ENCODE data around the gene NUDT22.

NUDT22 gene

DNA sequence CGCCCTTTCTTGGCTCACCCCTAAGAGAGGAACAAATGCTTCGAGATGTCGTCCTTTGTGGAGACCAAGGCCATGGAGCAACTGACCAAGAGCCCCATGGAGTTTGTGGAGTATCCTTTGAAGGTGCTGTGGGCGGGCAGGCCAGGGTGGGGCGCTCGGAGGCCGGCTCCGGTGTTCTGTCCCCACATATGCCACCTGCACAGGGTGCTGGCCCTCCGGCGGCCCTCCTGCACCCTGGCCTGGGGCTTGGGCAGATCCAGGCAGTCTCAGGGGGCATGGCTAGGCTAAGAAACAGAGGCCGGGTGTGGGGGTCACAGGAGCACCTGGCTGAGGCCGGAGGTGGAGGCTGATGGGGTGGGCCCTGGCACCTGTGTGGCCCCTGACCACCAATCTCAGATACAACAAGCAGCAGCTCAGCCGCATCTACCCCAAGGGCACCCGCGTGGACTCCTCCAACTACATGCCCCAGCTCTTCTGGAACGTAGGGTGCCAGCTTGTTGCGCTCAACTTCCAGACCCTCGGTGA is 35.5 kb downstream of the NUDT22 start:
- H3K4me1 ChIP-seq (ENCODE audit: insufficient read depth, low read length, poor library complexity, severe bottlenecking) = no peaks in the 10 kb centered on the region
- no peaks in the 10 kb centered on the region for H3K79me2 ChIP-seq (ENCODE audit: insufficient read depth, low read length)
- no peaks in the 10 kb centered on the region for H4K20me1 ChIP-seq (ENCODE audit: insufficient read depth, low read length, poor library complexity, severe bottlenecking)
- no peaks in the 10 kb centered on the region for H3K27me3 ChIP-seq (ENCODE audit: insufficient read depth, low read length, poor library complexity, severe bottlenecking)
- TF ChIP-seq, protein P1, sequence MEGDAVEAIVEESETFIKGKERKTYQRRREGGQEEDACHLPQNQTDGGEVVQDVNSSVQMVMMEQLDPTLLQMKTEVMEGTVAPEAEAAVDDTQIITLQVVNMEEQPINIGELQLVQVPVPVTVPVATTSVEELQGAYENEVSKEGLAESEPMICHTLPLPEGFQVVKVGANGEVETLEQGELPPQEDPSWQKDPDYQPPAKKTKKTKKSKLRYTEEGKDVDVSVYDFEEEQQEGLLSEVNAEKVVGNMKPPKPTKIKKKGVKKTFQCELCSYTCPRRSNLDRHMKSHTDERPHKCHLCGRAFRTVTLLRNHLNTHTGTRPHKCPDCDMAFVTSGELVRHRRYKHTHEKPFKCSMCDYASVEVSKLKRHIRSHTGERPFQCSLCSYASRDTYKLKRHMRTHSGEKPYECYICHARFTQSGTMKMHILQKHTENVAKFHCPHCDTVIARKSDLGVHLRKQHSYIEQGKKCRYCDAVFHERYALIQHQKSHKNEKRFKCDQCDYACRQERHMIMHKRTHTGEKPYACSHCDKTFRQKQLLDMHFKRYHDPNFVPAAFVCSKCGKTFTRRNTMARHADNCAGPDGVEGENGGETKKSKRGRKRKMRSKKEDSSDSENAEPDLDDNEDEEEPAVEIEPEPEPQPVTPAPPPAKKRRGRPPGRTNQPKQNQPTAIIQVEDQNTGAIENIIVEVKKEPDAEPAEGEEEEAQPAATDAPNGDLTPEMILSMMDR (conservative IDR thresholded peaks at IDR 0.05; ENCODE audit: low read length) = no peak
- no peak for TF ChIP-seq EZH2phosphoT487 (IDR thresholded peaks at IDR 0.05; ENCODE audit: borderline replicate concordance)
- H3K9me2 ChIP-seq (replicated peaks; ENCODE audit: low read depth, low read length) = no peaks in the 10 kb centered on the region
- no peaks in the 10 kb centered on the region for H3K9me3 ChIP-seq (ENCODE audit: insufficient read depth, low read depth, low read length)
- H3K4me3 ChIP-seq (ENCODE audit: low read length, poor library complexity, severe bottlenecking) = no peak overlapping the region
- no peaks in the 10 kb centered on the region for H3F3A ChIP-seq (ENCODE audit: low read depth)
- no peak overlapping the region for H2AFZ ChIP-seq (ENCODE audit: low read length)
- no peak overlapping the region for H3K9ac ChIP-seq (ENCODE audit: low read depth, low read length, poor library complexity, severe bottlenecking)
- no peak overlapping the region for H3K4me2 ChIP-seq (ENCODE audit: low read depth, low read length, poor library complexity, severe bottlenecking)
- no peaks in the 10 kb centered on the region for H3K36me3 ChIP-seq (ENCODE audit: insufficient read depth, low read length)

- Histone ChIP-seq H3K4me1 (ENCODE audit: insufficient read depth, low read length, poor library complexity, severe bottlenecking) (no peaks in the 10 kb centered on the region), H3K27me3 (ENCODE audit: insufficient read depth, low read length, poor library complexity, severe bottlenecking) (no peaks in the 10 kb centered on the region), H3K9me3 (ENCODE audit: insufficient read depth, low read depth, low read length) (no peaks in the 10 kb centered on the region), H3K9ac (ENCODE audit: low read depth, low read length, poor library complexity, severe bottlenecking) (no peak overlapping the region), H3K36me3 (ENCODE audit: insufficient read depth, low read length) (no peaks in the 10 kb centered on the region), H2AFZ (ENCODE audit: low read length) (no peak overlapping the region), H4K20me1 (ENCODE audit: insufficient read depth, low read length, poor library complexity, severe bottlenecking) (no peaks in the 10 kb centered on the region), H3K79me2 (ENCODE audit: insufficient read depth, low read length) (no peaks in the 10 kb centered on the region), H3K4me3 (ENCODE audit: low read length, poor library complexity, severe bottlenecking) (no peak overlapping the region), H3K9me2 (replicated peaks; ENCODE audit: low read depth, low read length) (no peaks in the 10 kb centered on the region), H3K4me2 (ENCODE audit: low read depth, low read length, poor library complexity, severe bottlenecking) (no peak overlapping the region), H3F3A (ENCODE audit: low read depth) (no peaks in the 10 kb centered on the region)
- TF ChIP-seq EZH2phosphoT487 (IDR thresholded peaks at IDR 0.05; ENCODE audit: borderline replicate concordance) = no peak
- TF ChIP-seq, protein P1 (conservative IDR thresholded peaks at IDR 0.05; ENCODE audit: low read length) = no peak
Observed at GRCh38 chr11:64262271-64263002, 36.4 kb downstream of the NUDT22 start.

DNA sequence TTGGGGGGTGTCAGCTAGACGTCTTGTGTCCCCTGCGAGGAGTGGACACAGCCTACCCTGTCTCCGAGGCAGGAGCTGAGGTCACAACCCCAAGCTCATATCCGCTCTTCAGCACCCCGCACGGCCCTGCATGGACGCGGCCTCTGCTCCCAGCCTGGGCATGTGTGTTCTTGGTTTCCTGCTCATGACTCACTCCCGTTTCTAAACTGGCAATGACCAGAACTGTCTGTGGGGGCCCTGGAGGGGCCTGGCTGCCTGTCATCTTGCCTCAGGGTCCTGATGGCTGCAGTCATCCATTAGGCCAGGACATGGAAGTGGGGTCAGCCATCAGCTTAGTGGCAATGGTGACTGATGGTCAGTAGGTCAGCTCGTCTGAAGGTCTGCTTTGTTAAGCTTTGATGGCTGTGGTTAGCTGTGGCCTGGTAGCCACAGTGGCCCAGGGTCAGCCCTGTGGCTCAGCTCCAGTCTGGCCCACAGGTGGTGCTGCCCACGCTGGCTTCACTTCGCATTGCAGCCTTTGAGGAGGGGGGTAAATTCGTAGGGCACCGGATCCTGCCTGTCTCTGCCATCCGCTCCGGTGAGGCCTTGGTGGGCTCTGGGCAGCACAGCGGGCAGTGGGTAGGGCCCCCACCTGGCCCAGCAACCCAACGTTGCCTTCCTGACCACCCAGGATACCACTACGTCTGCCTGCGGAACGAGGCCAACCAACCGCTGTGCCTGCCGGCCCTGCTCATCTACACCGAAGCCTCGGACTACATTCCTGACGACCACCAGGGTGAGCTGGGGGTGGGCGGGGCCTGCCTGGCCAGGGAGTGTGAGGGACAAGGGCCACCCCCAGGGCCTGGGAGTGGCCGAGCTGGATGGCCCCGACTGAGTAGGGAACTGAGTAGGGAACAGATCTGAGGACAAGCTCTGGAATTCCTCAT is 37.2 kb downstream of the NUDT22 start:
- Histone ChIP-seq H3K4me2 (ENCODE audit: low read depth, low read length, poor library complexity, severe bottlenecking) (no peak overlapping the region), H3K4me3 (ENCODE audit: low read length, poor library complexity, severe bottlenecking) (no peak overlapping the region), H3K4me1 (ENCODE audit: insufficient read depth, low read length, poor library complexity, severe bottlenecking) (peaks cover 7% of the 10 kb centered on the region), H3K9me2 (replicated peaks; ENCODE audit: low read depth, low read length) (no peaks in the 10 kb centered on the region), H3K27me3 (ENCODE audit: insufficient read depth, low read length, poor library complexity, severe bottlenecking) (no peaks in the 10 kb centered on the region), H3F3A (ENCODE audit: low read depth) (no peaks in the 10 kb centered on the region), H3K79me2 (ENCODE audit: insufficient read depth, low read length) (no peaks in the 10 kb centered on the region), H3K36me3 (ENCODE audit: insufficient read depth, low read length) (no peaks in the 10 kb centered on the region), H2AFZ (ENCODE audit: low read length) (no peak overlapping the region), H3K9me3 (ENCODE audit: insufficient read depth, low read depth, low read length) (no peaks in the 10 kb centered on the region), H3K9ac (ENCODE audit: low read depth, low read length, poor library complexity, severe bottlenecking) (no peak overlapping the region), H4K20me1 (ENCODE audit: insufficient read depth, low read length, poor library complexity, severe bottlenecking) (no peaks in the 10 kb centered on the region)
- TF ChIP-seq, protein P1 (conservative IDR thresholded peaks at IDR 0.05; ENCODE audit: low read length) = no peak
- TF ChIP-seq EZH2phosphoT487 (IDR thresholded peaks at IDR 0.05; ENCODE audit: borderline replicate concordance) = no peak

All from Loucy (cell line).